ENCODE measurements around the gene FAAP24.
"Not testable (repeated sequence)": the region's sequence is repeated elsewhere in the genome, so short reads cannot be mapped to it uniquely, and the experiment has no call there.

Gene FAAP24

DNA sequence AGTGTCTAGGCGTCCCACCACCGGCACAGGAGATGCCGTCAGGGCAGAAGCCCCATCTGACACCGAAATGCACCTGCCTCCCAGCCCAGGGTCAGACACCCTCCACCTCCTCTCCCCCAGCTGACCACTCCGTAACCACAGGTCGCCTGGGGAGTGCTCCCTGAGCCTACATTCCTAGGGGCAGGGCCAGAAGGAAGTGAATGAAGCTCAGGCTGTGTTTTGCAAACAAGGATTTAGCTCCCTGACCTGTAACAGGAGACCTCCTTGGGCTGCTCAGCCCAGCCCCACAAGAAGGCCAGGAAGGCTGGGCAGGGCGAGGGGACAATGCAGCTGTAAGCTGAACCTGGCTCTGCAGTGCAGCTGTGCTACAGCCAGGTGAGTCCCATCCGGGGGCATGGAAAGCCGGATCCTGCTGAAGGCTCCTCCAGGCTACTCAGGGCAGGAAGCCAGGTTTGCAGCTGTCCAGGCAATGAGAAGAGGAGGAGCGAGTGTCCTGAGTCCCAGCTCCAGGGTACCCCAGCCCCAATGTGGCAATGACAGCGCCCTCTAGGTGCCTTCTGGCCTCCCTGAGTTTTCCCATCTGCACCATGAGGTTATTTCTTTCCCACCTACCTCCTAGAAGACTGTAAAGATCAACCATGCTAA, 50.6 kb downstream of the FAAP24 start:
- Histone ChIP-seq H3K9me3 (ENCODE audit: control insufficient read depth, low read length) (no peaks in the 10 kb centered on the region), H3K4me3 (ENCODE audit: insufficient read depth, low read depth, low read length, poor library complexity, severe bottlenecking) (no peak overlapping the region), H3K27me3 (replicated peaks; ENCODE audit: control insufficient read depth, insufficient read depth, low read length, poor library complexity, severe bottlenecking) (no peaks in the 10 kb centered on the region), H3K4me1 (ENCODE audit: control insufficient read depth, insufficient read depth, low read length, poor library complexity, severe bottlenecking) (no peaks in the 10 kb centered on the region), H3K27ac (ENCODE audit: insufficient read depth, low read length, poor library complexity, severe bottlenecking) (no peak overlapping the region), H3K36me3 (ENCODE audit: control insufficient read depth, insufficient read depth, low read length) (no peaks in the 10 kb centered on the region)
- DNase-seq: no peak

DNA sequence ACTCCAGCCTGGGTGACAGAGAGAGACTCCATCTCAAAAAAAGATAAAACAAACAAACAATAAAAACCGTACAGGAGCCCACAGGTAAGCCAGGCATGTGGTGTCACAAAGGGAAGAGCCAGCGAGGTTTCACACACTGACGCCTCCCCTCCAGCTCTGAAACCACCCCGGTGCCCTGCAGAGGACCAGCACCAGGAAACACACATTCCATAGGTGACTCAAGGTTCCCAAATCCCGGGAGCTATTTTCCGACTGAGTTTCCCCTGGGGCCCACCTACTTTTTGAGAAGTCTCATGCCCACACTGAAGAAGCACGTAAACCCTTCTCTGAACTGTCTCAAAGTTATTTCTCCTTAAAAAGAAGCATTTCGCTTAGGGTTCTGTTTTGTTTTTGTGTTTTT, 52.4 kb downstream of the FAAP24 start:
- DNase-seq: no peak
- Histone ChIP-seq H3K27ac (ENCODE audit: insufficient read depth, low read length, poor library complexity, severe bottlenecking) (no peak overlapping the region), H3K4me3 (ENCODE audit: insufficient read depth, low read depth, low read length, poor library complexity, severe bottlenecking) (no peak overlapping the region), H3K27me3 (replicated peaks; ENCODE audit: control insufficient read depth, insufficient read depth, low read length, poor library complexity, severe bottlenecking) (no peaks in the 10 kb centered on the region), H3K36me3 (ENCODE audit: control insufficient read depth, insufficient read depth, low read length) (no peaks in the 10 kb centered on the region), H3K4me1 (ENCODE audit: control insufficient read depth, insufficient read depth, low read length, poor library complexity, severe bottlenecking) (no peaks in the 10 kb centered on the region), H3K9me3 (ENCODE audit: control insufficient read depth, low read length) (no peaks in the 10 kb centered on the region)

GRCh38 chr19:33025468-33026238, 53.6 kb downstream of the FAAP24 start:
- not testable (repeated sequence) for H3K27ac ChIP-seq (ENCODE audit: insufficient read depth, low read length, poor library complexity, severe bottlenecking); H3K4me1 ChIP-seq (ENCODE audit: control insufficient read depth, insufficient read depth, low read length, poor library complexity, severe bottlenecking); H3K36me3 ChIP-seq (ENCODE audit: control insufficient read depth, insufficient read depth, low read length); H3K9me3 ChIP-seq (ENCODE audit: control insufficient read depth, low read length); H3K4me3 ChIP-seq (ENCODE audit: insufficient read depth, low read depth, low read length, poor library complexity, severe bottlenecking); H3K27me3 ChIP-seq (replicated peaks; ENCODE audit: control insufficient read depth, insufficient read depth, low read length, poor library complexity, severe bottlenecking); DNase-seq

GRCh38 chr19:33026602-33027001, 54.6 kb downstream of the FAAP24 start:
- not testable (repeated sequence) for DNase-seq; H3K36me3 ChIP-seq (ENCODE audit: control insufficient read depth, insufficient read depth, low read length); H3K4me3 ChIP-seq (ENCODE audit: insufficient read depth, low read depth, low read length, poor library complexity, severe bottlenecking); H3K27me3 ChIP-seq (replicated peaks; ENCODE audit: control insufficient read depth, insufficient read depth, low read length, poor library complexity, severe bottlenecking); H3K4me1 ChIP-seq (ENCODE audit: control insufficient read depth, insufficient read depth, low read length, poor library complexity, severe bottlenecking); H3K27ac ChIP-seq (ENCODE audit: insufficient read depth, low read length, poor library complexity, severe bottlenecking); H3K9me3 ChIP-seq (ENCODE audit: control insufficient read depth, low read length)

Measured in effector memory CD4-positive, alpha-beta T cell (primary cell).